ENCODE data around the gene ZNFX1. TPM values are rescaled to one million over a fixed set of nuclear protein-coding genes. Genes with fewer than 3 reads are reported as not detected.

Gene ZNFX1
- total and polyA plus RNA-seq, 9 of the 15 experiments (the other 6 are each of a cell fraction or from before 2014, with no cell fraction given) = 3.8 to 13.8 (median 10.3) TPM

DNA sequence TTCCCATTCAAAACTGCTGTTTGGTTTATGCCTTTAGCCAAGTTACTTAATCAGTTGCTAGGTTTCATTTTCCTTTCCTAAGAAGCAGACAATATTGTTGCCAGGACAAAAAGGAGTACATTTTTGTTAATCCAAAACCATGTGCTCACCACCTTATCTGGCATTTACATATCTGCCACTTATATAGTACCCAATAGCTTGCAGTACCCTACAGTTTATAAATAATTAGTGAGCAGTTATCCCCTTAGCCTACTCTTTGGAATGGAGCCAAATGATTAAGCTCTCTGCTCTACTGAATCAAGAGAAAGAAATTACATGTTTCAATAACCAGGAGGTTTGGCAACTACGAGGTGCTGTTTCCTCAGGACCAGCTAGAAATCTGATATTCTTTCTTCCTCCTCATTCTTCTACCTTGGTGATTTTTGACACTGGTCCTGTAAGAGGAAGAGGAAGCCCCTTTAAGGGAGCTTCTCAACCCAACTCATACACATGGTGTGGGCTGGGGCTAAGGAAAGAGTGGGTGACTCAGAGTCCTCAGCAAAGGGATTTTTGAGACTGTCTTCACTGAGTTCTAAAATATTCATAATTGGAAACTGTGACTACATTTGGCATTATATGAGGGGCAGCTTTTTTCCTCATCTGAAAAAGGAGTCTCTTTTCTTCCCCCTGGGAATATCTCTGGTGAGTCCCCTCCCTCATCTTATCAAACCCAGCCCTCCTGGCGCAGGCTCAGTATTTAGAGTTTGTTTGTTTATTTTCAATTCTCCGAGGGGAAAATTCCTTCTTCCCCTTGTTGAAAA lies 1.5 kb downstream of the ZNFX1 start (continued):
- TF ChIP-seq, protein P1, sequence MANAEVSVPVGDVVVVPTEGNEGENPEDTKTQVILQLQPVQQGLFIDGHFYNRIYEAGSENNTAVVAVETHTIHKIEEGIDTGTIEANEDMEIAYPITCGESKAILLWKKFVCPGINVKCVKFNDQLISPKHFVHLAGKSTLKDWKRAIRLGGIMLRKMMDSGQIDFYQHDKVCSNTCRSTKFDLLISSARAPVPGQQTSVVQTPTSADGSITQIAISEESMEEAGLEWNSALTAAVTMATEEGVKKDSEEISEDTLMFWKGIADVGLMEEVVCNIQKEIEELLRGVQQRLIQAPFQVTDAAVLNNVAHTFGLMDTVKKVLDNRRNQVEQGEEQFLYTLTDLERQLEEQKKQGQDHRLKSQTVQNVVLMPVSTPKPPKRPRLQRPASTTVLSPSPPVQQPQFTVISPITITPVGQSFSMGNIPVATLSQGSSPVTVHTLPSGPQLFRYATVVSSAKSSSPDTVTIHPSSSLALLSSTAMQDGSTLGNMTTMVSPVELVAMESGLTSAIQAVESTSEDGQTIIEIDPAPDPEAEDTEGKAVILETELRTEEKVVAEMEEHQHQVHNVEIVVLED (CRISPR knock-in tag; IDR thresholded peaks at IDR 0.05) = no peak
- TF ChIP-seq ZNF274 (IDR thresholded peaks at IDR 0.05; ENCODE audit: borderline replicate concordance, low read depth, low read length) (no peak), MIER1 (IDR thresholded peaks at IDR 0.05; ENCODE audit: low read depth) (no peak), EGR1 (conservative IDR thresholded peaks at IDR 0.05) (0 out of 2 replicates have a peak, but pooled peaks have one; percentile 11), NR2C1 (IDR thresholded peaks at IDR 0.05) (no peak), NR2C1 (tag; IDR thresholded peaks at IDR 0.05) (no peak), NBN (IDR thresholded peaks at IDR 0.05; ENCODE audit: low read depth) (peak; percentile 59; the same call in 1 of the 2 replicates), MTA1 (IDR thresholded peaks at IDR 0.05; ENCODE audit: borderline replicate concordance) (no peak), ZNF175 (CRISPR knock-in tag; IDR thresholded peaks at IDR 0.05; ENCODE audit: low read depth) (no peak), ZFP30 (CRISPR knock-in tag; IDR thresholded peaks at IDR 0.05; ENCODE audit: borderline replicate concordance) (no peak), JUNB (CRISPR knock-in tag; conservative IDR thresholded peaks at IDR 0.05) (no peak), PHF21A (IDR thresholded peaks at IDR 0.05; ENCODE audit: borderline replicate concordance, low read depth) (no peak), SRF (CRISPR knock-in tag; IDR thresholded peaks at IDR 0.05) (0 out of 4 replicates have a peak, but pooled peaks of 1 of the 2 experiments have one; percentile 16), SIRT6 (IDR thresholded peaks at IDR 0.05; ENCODE audit: low read depth, low read length) (no peak), ARNT (IDR thresholded peaks at IDR 0.05) (0 out of 4 replicates have a peak, but pooled peaks of 1 of the 2 experiments have one; percentile 18), OTX1 (CRISPR knock-in tag; IDR thresholded peaks at IDR 0.05) (no peak)
- TF ChIP-seq, protein P2, sequence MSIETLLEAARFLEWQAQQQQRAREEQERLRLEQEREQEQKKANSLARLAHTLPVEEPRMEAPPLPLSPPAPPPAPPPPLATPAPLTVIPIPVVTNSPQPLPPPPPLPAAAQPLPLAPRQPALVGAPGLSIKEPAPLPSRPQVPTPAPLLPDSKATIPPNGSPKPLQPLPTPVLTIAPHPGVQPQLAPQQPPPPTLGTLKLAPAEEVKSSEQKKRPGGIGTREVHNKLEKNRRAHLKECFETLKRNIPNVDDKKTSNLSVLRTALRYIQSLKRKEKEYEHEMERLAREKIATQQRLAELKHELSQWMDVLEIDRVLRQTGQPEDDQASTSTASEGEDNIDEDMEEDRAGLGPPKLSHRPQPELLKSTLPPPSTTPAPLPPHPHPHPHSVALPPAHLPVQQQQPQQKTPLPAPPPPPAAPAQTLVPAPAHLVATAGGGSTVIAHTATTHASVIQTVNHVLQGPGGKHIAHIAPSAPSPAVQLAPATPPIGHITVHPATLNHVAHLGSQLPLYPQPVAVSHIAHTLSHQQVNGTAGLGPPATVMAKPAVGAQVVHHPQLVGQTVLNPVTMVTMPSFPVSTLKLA (conservative IDR thresholded peaks at IDR 0.05) = peak; percentile 24 to 54; a peak in 3 of 4 replicates
- TF ChIP-seq, protein P3, sequence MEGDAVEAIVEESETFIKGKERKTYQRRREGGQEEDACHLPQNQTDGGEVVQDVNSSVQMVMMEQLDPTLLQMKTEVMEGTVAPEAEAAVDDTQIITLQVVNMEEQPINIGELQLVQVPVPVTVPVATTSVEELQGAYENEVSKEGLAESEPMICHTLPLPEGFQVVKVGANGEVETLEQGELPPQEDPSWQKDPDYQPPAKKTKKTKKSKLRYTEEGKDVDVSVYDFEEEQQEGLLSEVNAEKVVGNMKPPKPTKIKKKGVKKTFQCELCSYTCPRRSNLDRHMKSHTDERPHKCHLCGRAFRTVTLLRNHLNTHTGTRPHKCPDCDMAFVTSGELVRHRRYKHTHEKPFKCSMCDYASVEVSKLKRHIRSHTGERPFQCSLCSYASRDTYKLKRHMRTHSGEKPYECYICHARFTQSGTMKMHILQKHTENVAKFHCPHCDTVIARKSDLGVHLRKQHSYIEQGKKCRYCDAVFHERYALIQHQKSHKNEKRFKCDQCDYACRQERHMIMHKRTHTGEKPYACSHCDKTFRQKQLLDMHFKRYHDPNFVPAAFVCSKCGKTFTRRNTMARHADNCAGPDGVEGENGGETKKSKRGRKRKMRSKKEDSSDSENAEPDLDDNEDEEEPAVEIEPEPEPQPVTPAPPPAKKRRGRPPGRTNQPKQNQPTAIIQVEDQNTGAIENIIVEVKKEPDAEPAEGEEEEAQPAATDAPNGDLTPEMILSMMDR (IDR thresholded peaks at IDR 0.05 in 2 of 3, conservative IDR thresholded peaks at IDR 0.05 in 1 of 3; ENCODE audit: insufficient read depth in 2 of 3, low read depth in 1 of 3, low read length in 3 of 3) = no peak
- TF ChIP-seq, protein P4, sequence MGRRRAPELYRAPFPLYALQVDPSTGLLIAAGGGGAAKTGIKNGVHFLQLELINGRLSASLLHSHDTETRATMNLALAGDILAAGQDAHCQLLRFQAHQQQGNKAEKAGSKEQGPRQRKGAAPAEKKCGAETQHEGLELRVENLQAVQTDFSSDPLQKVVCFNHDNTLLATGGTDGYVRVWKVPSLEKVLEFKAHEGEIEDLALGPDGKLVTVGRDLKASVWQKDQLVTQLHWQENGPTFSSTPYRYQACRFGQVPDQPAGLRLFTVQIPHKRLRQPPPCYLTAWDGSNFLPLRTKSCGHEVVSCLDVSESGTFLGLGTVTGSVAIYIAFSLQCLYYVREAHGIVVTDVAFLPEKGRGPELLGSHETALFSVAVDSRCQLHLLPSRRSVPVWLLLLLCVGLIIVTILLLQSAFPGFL (CRISPR knock-in tag; IDR thresholded peaks at IDR 0.05) = no peak
- TF ChIP-seq, protein P5, sequence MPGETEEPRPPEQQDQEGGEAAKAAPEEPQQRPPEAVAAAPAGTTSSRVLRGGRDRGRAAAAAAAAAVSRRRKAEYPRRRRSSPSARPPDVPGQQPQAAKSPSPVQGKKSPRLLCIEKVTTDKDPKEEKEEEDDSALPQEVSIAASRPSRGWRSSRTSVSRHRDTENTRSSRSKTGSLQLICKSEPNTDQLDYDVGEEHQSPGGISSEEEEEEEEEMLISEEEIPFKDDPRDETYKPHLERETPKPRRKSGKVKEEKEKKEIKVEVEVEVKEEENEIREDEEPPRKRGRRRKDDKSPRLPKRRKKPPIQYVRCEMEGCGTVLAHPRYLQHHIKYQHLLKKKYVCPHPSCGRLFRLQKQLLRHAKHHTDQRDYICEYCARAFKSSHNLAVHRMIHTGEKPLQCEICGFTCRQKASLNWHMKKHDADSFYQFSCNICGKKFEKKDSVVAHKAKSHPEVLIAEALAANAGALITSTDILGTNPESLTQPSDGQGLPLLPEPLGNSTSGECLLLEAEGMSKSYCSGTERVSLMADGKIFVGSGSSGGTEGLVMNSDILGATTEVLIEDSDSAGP (CRISPR knock-in tag; IDR thresholded peaks at IDR 0.05) = 0 out of 2 replicates have a peak, but pooled peaks have one; percentile 40
